PC-3 (cell line): Measurements from ENCODE around the gene SLC43A2. TPM values are rescaled to one million over a fixed set of nuclear protein-coding genes. Genes with fewer than 3 reads are reported as not detected.
"Not testable (repeated sequence)": the region's sequence is repeated elsewhere in the genome, so short reads cannot be mapped to it uniquely, and the experiment has no call there.

Experiments used
- ATAC-seq: fragments of 200-7000 bp; cut with Tn5 transposase; 2 replicates; pipeline ENCODE4 v1.9.1; 2020; ENCODE audit warnings: mild to moderate bottlenecking, moderate library complexity
- BruUV-seq: library from RNA; stranded (reverse); fragments of 400-500 nt; replicated peaks from 2 replicates; lab custom pipeline; 2021; lab: Mats Ljungman, UMichigan
- CTCF ChIA-PET: fragments of 300-600 bp; sonication (Branson Sonifier 250); formaldehyde crosslinking; loops from one replicate; lab custom pipeline; 2022; ENCODE audit warnings: antibody characterized with exemption; lab: Charles Lee
- POLR2A ChIA-PET: fragments of 300-600 bp; sonication (Branson Sonifier 250); formaldehyde crosslinking; loops from one replicate; lab custom pipeline; 2022; ENCODE audit warnings: antibody characterized with exemption; ENCODE audit not compliant: unreplicated experiment; lab: Charles Lee
- DNase-seq: peaks from one replicate; pipeline ENCODE4 v3.0.0-alpha.2; 2015
- H2AFZ ChIP-seq: fragments of 300-600 bp; sonication (generic); 2 replicates; pipeline ENCODE4 v1.6.0; 2016; ENCODE audit warnings: antibody characterized with exemption, low read length
- H3F3A ChIP-seq: fragments of 300-600 bp; sonication (generic); one replicate; pipeline ENCODE4 v1.6.0; 2017; ENCODE audit warnings: antibody characterized with exemption, low read length, control low read depth, mild to moderate bottlenecking; ENCODE audit not compliant: unreplicated experiment
- H3K27ac ChIP-seq: fragments of 300-600 bp; sonication (generic); 2 replicates; pipeline ENCODE4 v1.5.1; 2016; ENCODE audit warnings: mild to moderate bottlenecking, low read length
- H3K27me3 ChIP-seq: fragments of 300-600 bp; sonication (generic); 2 replicates; pipeline ENCODE4 v1.6.1; 2016; ENCODE audit warnings: low read length, mixed read lengths
- H3K36me3 ChIP-seq: fragments of 300-600 bp; sonication (generic); 2 replicates; pipeline ENCODE4 v1.6.1; 2016; ENCODE audit warnings: low read depth, mixed run types, low read length, mixed read lengths
- H3K4me1 ChIP-seq: fragments of 300-600 bp; sonication (generic); 2 replicates; pipeline ENCODE4 v1.5.1; 2016; ENCODE audit warnings: low read length; ENCODE audit not compliant: insufficient read depth
- H3K4me2 ChIP-seq: fragments of 300-600 bp; sonication (generic); 2 replicates; pipeline ENCODE4 v1.6.0; 2016; ENCODE audit warnings: low read length
- H3K4me3 ChIP-seq: fragments of 300-600 bp; sonication (generic); 2 replicates; pipeline ENCODE4 v1.5.1; 2016; ENCODE audit warnings: mild to moderate bottlenecking, low read length, mixed read lengths
- H3K79me2 ChIP-seq: fragments of 300-600 bp; sonication (generic); 2 replicates; pipeline ENCODE4 v1.6.1; 2017; ENCODE audit warnings: low read length, mixed read lengths
- H3K9ac ChIP-seq: fragments of 300-600 bp; sonication (generic); 2 replicates; pipeline ENCODE4 v1.6.0; 2016; ENCODE audit warnings: mild to moderate bottlenecking, low read length
- H3K9me2 ChIP-seq: fragments of 300-600 bp; sonication (generic); replicated peaks from 2 replicates; pipeline ENCODE4 v1.6.1; 2016; ENCODE audit warnings: mixed run types, low read length, mixed read lengths
- H3K9me3 ChIP-seq: fragments of 300-600 bp; sonication (generic); 2 replicates; pipeline ENCODE4 v1.6.1; 2016; ENCODE audit warnings: low read length, mixed read lengths
- H4K20me1 ChIP-seq: fragments of 300-600 bp; sonication (generic); 2 replicates; pipeline ENCODE4 v1.6.1; 2016; ENCODE audit warnings: low read length, mixed read lengths
- CTCF ChIP-seq: fragments of 300-600 bp; sonication (generic); conservative IDR thresholded peaks from 2 replicates; pipeline ENCODE4 v1.5.1; 2017; ENCODE audit warnings: antibody characterized with exemption, low read depth, mild to moderate bottlenecking, low read length
- EZH2 ChIP-seq: fragments of 300-600 bp; sonication (generic); IDR thresholded peaks from one replicate; pipeline ENCODE4 v1.6.1; 2017; ENCODE audit warnings: antibody characterized with exemption, mild to moderate bottlenecking, low read length; ENCODE audit not compliant: unreplicated experiment
- EZH2phosphoT487 ChIP-seq: fragments of 300-600 bp; sonication (generic); IDR thresholded peaks from 2 replicates; pipeline ENCODE4 v1.6.1; 2018; ENCODE audit warnings: mild to moderate bottlenecking, antibody characterized with exemption, low read length, borderline replicate concordance
- intact Hi-C: fragments of 100-400 bp; cut with micrococcal nuclease; formaldehyde crosslinking; loops from 2 replicates; pipeline ENCODE4 v1.9.0; 2023
- total RNA-seq: library from RNA; depleted of rRNA; stranded (reverse); fragments of >200 nt; gene quantifications from 2 replicates; pipeline ENCODE4 v1.2.3, GENCODE V29; 2014

The SLC43A2 gene
- total RNA-seq, 1 experiment from 2014 or later: 6.2 TPM

GRCh38 chr17:1658100-1658499, 29.5 kb upstream of the SLC43A2 start:
- no peak overlapping the region for H3K4me3 ChIP-seq
- no peak overlapping the region for H3K9ac ChIP-seq
- H3K9me2 ChIP-seq: no peaks in the 10 kb centered on the region
- ChIA-PET CTCF (no interaction called here), POLR2A (no interaction called here)
- no peaks in the 10 kb centered on the region for H3K9me3 ChIP-seq
- no peak for DNase-seq
- ATAC-seq: no peak
- H2AFZ ChIP-seq: no peak overlapping the region
- TF ChIP-seq CTCF (no peak), EZH2 (no peak), EZH2phosphoT487 (no peak)
- intact Hi-C loops: no loop called here
- H3K36me3 ChIP-seq: peaks cover 74% of the 10 kb centered on the region
- no peaks in the 10 kb centered on the region for H3K79me2 ChIP-seq
- H3K4me2 ChIP-seq: no peak overlapping the region
- no peak overlapping the region for H3K27ac ChIP-seq
- no TSS peak for BruUV-seq
- H3F3A ChIP-seq: no peaks in the 10 kb centered on the region
- no peaks in the 10 kb centered on the region for H4K20me1 ChIP-seq
- H3K27me3 ChIP-seq: no peaks in the 10 kb centered on the region
- no peaks in the 10 kb centered on the region for H3K4me1 ChIP-seq

- POLR2A ChIA-PET: no interaction called here
- BruUV-seq: no TSS peak
- H3K4me1 ChIP-seq: peaks cover 7% of the 10 kb centered on the region
- H3K27ac ChIP-seq: no peak overlapping the region
- no peaks in the 10 kb centered on the region for H3K27me3 ChIP-seq
- H3K4me3 ChIP-seq: no peak overlapping the region
- no peaks in the 10 kb centered on the region for H3K9me2 ChIP-seq
- H3K9ac ChIP-seq: no peak overlapping the region
- ATAC-seq (no peak), DNase-seq (no peak)
- peaks cover 47% of the 10 kb centered on the region for H3K36me3 ChIP-seq
- H3F3A ChIP-seq: no peaks in the 10 kb centered on the region
- CTCF ChIA-PET: no interaction called here
- H4K20me1 ChIP-seq: no peaks in the 10 kb centered on the region
- no peaks in the 10 kb centered on the region for H3K79me2 ChIP-seq
- no peak overlapping the region for H3K4me2 ChIP-seq
- H2AFZ ChIP-seq: no peak overlapping the region
- H3K9me3 ChIP-seq: no peaks in the 10 kb centered on the region
- TF ChIP-seq EZH2phosphoT487: no peak
- no peak for TF ChIP-seq CTCF
- TF ChIP-seq EZH2: no peak
- intact Hi-C loops: no loop called here
Observed at GRCh38 chr17:1653735-1654134, 25.1 kb upstream of the SLC43A2 start.

GRCh38 chr17:1652794-1653193, 24.2 kb upstream of the SLC43A2 start:
- H3K4me2 ChIP-seq, H2AFZ ChIP-seq, H3K27ac ChIP-seq, H3K27me3 ChIP-seq, BruUV-seq, H3K79me2 ChIP-seq, DNase-seq, intact Hi-C loops, H3K9me2 ChIP-seq, H3K9ac ChIP-seq, H3F3A ChIP-seq, H3K4me3 ChIP-seq, H3K9me3 ChIP-seq, ATAC-seq, H4K20me1 ChIP-seq: not testable (repeated sequence)
- POLR2A ChIA-PET: interaction anchor here (0.7 kb wide), 1 partner anchor 55 kb away, joined by 4 read pairs; no protein-coding TSS in a partner anchor
- peaks cover 38% of the 10 kb centered on the region for H3K36me3 ChIP-seq
- H3K4me1 ChIP-seq: peaks cover 12% of the 10 kb centered on the region
- CTCF ChIA-PET: interaction anchor here (1.1 kb wide), 1 partner anchor 213 kb away, joined by 3 read pairs; no protein-coding TSS in a partner anchor
